Left cardiac atrium (tissue), 4 donors: Measurements from ENCODE around the gene MFAP4. TPM values are rescaled to one million over a fixed set of nuclear protein-coding genes. Genes with fewer than 3 reads are reported as not detected.
"Not testable (repeated sequence)": the region's sequence is repeated elsewhere in the genome, so short reads cannot be mapped to it uniquely, and the experiment has no call there.

Source experiments
- ATAC-seq, 2 donors: fragments of 200-7000 bp; cut with Tn5 transposase; one replicate each; pipeline ENCODE4 v1.9.1; 2020; ENCODE audit warnings: mild to moderate bottlenecking in 2 of 2, moderate library complexity in 2 of 2
- DNase-seq: peaks from one replicate; pipeline ENCODE4 v3.0.0-alpha.2; 2020
- intact Hi-C, 2 donors: fragments of 100-400 bp; cut with DNase I; formaldehyde crosslinking; loops; one replicate each; pipeline versions ENCODE4 v1.14.1 to v1.15.1; 2022 to 2023
- total RNA-seq, 2 donors: library from RNA; stranded (reverse); fragmentation: NEBNext Ultra II Directional; extraction: Animal tissue kit (Norgen Biotek cat#: 25700); gene quantifications; one replicate each; pipeline ENCODE4 v1.2.1, GENCODE V29; 2021
- donor health status: DM: no; HTN: yes; CAD: no.
- donor health status: DM: no; HTN: yes; CAD: no; lungs with severe emphysema.
- donor health status: DM: yes; HTN: yes; CAD: no.
- donor health status: Dilated cardiomyopathy.

Gene MFAP4
- total RNA-seq, 2 donors from 2014 or later: 44.8 to 104 TPM

DNA sequence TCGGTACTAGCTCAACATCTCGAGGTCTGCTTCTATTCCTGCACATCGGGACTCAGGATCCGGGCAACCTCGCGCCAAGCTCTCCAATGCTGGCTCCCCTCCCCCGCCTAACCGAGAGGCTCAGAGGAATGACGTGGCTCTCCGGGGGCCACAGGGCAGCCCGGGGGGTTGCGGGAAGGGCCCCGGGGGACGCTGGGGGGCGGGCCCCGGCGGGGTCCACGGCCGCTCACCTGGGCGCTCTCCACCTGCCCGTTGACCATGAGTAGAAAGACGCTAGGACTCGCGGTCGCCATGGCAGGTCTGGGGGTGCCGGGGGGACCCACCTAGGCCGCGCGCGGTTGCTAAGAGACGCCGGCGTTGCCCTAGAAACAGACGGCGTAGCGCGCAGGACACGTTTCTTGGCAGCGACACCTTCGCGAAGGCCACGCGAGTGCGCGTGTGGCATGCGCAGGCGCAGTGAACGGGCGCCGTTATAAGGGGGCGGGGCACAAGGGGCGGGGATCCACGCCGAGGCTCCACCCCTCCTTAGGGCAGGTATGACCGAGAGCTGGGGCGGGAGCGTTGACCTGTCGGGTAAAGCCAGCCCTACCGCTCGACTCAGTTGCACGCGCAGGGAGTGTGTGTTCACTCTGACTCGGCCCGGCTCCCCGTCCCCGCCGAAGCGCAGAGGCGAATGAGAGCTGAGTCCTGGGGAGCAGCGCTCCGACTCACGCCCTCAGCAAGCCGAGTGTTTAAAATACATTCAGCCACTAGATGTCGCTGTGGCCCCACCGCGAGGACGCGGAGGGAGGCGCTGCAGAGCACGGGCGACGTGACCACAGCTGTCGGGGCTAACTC lies 24.5 kb downstream of the MFAP4 start, which contains the start of gene B9D1:
TSS of gene B9D1 (minus strand) at position 447 of the 837 bp plus-strand sequence. CDS start at position 293, 154 bp downstream.
- ATAC-seq (peak; percentile 95 to 97), DNase-seq (peak; percentile 93)
- intact Hi-C loops: loop anchor here (1.0 to 10.0 kb wide), 5 partner anchors 15 to 402 kb away; no protein-coding TSS in a partner anchor

GRCh38 chr17:19361944-19362276 lies 25.1 kb downstream of the MFAP4 start:
- intact Hi-C loops: loop anchor here (1.0 to 10.0 kb wide), 4 partner anchors 15 to 403 kb away; no protein-coding TSS in a partner anchor

GRCh38 chr17:19361326-19361725 lies 25.7 kb downstream of the MFAP4 start:
- ATAC-seq (no peak), DNase-seq (peak; percentile 26)
- intact Hi-C loops: loop anchor here (5.0 to 10.0 kb wide), 3 partner anchors 86 to 403 kb away; no protein-coding TSS in a partner anchor

More at GRCh38 chr17:19361944-19362276, 25.1 kb downstream of the MFAP4 start:
- DNase-seq: no peak
- ATAC-seq: no peak

GRCh38 chr17:19360772-19361171 lies 26.2 kb downstream of the MFAP4 start:
- intact Hi-C loops: loop anchor here (5.0 to 10.0 kb wide), 3 partner anchors 87 to 404 kb away; no protein-coding TSS in a partner anchor
- DNase-seq (no peak), ATAC-seq (no peak)

GRCh38 chr17:19359856-19360255 lies 27.1 kb downstream of the MFAP4 start:
- ATAC-seq (no peak), DNase-seq (no peak)
- intact Hi-C loops: loop anchor here (5.0 to 10.0 kb wide), 3 partner anchors 87 to 405 kb away; no protein-coding TSS in a partner anchor

DNA sequence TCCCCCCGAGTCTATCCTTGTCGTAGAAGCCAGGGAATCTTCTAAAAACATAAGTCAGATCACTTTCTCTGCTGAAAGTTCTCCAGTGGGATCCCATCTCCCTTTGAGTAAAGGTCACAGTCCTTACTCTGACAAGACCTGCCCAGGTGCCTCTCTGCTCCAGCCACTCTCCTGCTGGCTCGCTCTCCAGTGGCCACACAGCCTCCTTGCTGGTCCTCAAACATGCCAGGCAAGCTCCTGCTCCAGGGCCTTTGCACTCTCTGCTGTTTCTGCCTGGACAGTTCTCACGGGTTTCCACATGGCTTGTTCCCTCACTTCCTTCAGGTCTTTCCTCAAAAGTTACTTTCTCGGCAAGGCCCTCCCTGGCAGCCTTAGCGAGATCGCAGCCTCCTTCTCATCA lies 27.8 kb downstream of the MFAP4 start:
- intact Hi-C loops: no loop called here
- no peak for DNase-seq
- ATAC-seq: no peak

- ATAC-seq (no peak), DNase-seq (no peak)
- intact Hi-C loops: no loop called here
Measured at GRCh38 chr17:19357761-19358160, 29.2 kb downstream of the MFAP4 start.

DNA sequence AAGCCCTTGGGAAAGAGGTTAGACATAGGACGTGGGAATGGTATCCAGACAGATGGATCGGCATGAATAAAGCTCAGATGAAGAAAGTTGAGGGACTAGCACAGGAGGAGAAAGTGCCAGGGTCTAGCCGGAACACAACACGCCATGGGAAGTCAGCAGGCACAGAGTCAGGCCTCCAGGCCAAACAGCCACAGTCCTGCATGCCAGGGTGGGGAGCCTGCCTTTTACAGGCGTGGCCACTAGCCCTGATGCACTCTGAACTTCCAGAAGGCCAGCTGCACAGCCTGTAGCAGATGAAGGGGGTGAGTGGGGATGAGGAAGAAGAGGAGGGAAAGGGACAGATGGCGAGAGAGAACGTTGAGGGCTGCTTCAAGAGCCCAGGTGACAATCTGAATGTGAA lies 29.6 kb downstream of the MFAP4 start:
- no peak for ATAC-seq
- intact Hi-C loops: no loop called here
- DNase-seq: no peak

GRCh38 chr17:19354748-19355147 lies 32.2 kb downstream of the MFAP4 start:
- DNase-seq (no peak), ATAC-seq (no peak)
- intact Hi-C loops: no loop called here

DNA sequence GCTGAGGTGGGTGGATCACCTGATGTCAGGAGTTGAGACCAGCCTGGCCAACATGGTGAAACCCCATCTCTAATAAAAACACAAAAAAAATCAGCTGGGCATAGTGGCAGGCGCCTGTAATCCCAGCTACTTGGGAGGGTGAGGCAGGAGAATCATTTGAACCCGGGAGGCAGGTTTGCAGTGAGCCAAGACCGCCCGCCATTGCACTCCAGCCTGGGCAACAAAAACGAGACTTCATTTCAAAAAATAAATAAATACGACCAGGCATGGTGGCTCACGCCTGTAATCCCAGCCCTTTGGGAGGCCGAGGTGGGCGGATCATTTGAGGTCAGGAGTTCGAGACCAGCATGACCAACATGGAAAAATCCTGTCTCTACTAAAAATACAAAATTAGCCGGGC lies 33.6 kb downstream of the MFAP4 start:
- DNase-seq, ATAC-seq, intact Hi-C loops: not testable (repeated sequence)

- no peak for ATAC-seq
- intact Hi-C loops: no loop called here
- DNase-seq: no peak
Measured at GRCh38 chr17:19348806-19349205, 38.2 kb downstream of the MFAP4 start.

GRCh38 chr17:19348081-19348650 lies 38.8 kb downstream of the MFAP4 start:
- ATAC-seq (no peak), DNase-seq (no peak)

DNA sequence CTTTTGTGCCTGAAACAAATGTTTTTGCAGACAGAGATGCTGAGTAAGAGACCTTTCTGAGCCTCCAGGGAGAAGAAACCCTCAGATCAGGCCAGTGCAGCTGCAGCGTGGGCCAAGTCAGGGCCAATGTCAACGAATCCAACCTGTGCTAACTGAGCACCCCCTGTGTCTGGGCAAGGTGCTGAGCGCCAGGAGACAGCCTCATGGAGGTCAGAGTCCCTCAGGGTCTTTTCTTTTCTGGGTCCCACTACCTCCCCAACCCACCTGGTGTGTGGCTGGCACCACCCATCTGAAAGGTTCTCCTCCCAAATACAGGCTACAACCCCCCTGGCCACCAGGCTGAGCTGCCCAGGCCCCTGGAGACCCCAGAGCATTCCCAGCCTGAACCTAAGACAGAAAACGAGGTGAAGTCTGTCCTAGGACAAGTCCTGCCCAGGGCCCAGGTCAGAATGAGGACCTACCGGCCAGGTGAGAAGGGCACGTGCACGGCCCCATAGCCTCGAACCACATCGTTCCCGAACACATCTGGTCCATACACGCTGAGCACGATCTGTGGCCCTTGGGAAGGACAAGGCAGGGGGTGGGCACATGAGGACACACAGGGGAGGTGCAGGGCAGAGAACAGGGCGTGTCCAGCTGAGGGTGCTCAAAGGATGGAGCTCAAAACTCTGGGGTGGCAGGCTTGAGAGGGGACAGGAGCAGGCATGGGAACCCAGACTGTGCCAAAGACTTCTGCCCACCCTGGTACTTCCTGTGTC lies 39.5 kb downstream of the MFAP4 start:
- DNase-seq (no peak), ATAC-seq (peak in 1 of 2 donors; percentile 2)
- intact Hi-C loops: no loop called here

More at GRCh38 chr17:19348081-19348650, 38.8 kb downstream of the MFAP4 start:
- intact Hi-C loops: no loop called here

DNA sequence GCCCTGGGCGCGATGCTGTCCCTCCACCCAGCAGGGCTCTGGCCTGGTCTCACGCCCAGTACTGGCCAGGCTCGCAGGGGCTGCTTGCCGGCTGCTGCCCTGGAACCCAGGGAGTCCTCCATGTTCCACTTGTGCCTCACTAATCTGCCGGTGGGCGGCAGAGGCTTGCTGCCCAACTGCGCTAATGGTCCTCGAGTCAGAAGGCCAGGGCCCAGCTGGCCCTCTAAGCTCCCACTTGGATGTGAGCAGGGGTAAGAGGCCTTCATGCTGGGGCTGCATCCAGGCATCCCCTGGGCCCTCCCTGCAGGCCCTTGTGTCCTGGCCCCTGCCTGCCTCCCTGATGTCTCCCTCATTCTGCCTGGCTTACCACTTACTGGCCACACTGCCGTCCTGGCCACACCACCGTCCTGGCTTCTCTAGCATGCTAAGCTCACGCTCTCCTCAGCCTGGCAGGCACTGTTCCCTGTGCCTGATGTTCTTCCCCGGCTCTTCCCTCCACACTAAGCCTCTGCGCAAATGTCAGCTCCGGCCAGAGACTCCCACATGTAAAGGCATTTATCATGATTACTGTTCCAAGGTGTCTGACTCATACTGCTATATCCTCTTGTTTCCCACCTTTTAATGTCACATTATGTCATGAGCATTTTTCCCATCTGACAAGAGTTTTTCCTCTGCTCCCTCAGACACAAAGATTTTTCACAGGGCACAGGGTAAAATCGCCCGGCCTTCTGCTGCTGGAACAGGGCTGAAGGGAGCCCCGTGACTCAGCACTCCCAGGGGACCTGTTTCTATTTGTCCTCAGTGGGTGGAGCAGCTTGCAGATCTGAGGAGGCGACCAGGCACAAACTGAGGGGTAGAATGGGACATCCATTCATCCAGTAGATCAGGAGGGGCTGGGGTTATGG lies 40.4 kb downstream of the MFAP4 start:
- ATAC-seq (peak; percentile 51 to 79), DNase-seq (peak; percentile 85)
- intact Hi-C loops: no loop called here

GRCh38 chr17:19345486-19346350 lies 41.3 kb downstream of the MFAP4 start:
- ATAC-seq (no peak), DNase-seq (no peak)
- intact Hi-C loops: no loop called here

- DNase-seq (no peak), ATAC-seq (no peak)
- intact Hi-C loops: no loop called here
Measured at GRCh38 chr17:19345067-19345460, 41.9 kb downstream of the MFAP4 start.

- intact Hi-C loops: no loop called here
- no peak for ATAC-seq
- DNase-seq: no peak
Measured at GRCh38 chr17:19344311-19345066, 42.5 kb downstream of the MFAP4 start.
